NCI-H2081 treated with DMSO at 0.1 percent for 48 hours (cell line): ENCODE results near the gene TMEM205.
"Not testable (repeated sequence)": the region's sequence is repeated elsewhere in the genome, so short reads cannot be mapped to it uniquely, and the experiment has no call there.

Experiments
- DNase-seq: peaks from one replicate; lab custom pipeline; 2025; lab: John Stamatoyannopoulos, UW

TMEM205 gene

DNA sequence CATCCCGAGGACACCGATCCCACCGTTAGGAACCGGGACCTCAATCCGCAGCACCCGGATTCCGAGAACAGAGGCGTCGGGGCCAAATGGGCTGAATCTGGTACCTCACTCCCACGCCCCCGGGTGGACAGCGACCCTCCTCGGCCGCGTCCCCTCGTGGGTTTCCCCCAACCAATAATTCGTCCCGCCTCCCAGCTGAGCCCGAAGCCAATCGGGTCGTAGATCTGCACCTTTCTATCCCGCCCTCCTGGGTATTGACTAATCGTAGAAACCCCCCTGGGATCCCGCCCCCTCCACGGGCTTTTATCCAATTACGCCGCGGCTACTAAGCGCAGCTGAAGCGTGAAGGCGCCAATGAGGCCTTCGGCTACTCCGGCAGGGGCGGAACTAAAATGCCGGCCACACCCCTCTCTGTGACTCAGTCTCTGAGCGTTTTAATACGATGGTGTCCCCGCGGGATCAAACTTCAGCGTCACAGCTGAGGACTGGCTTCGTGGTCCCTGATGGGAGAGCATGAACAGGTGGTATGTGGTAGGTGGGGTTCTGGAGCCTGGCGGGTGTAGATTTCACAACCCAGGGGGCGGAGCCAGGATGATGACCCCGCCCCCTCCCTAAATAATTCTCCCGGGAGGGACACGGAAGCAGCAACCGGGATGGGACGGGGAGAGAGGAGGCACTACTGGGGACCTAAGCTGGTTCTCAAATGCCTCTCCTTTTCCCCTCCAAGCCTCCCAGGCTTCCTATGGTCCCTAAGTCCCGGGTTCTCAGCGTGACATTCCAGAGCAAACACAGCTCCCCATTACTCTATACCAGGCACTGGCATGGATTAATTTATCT lies at the start of gene TMEM205, which contains the start of gene CCDC159:
TMEM205 (minus strand) TSS at position 165 of the 837 bp plus-strand sequence. CDS start 649 bp downstream, outside the sequence.
CCDC159 (plus strand) TSS at position 416 of the 837 bp plus-strand sequence; CDS start at position 504, 88 bp downstream.
- DNase-seq: peak; percentile 89

DNA sequence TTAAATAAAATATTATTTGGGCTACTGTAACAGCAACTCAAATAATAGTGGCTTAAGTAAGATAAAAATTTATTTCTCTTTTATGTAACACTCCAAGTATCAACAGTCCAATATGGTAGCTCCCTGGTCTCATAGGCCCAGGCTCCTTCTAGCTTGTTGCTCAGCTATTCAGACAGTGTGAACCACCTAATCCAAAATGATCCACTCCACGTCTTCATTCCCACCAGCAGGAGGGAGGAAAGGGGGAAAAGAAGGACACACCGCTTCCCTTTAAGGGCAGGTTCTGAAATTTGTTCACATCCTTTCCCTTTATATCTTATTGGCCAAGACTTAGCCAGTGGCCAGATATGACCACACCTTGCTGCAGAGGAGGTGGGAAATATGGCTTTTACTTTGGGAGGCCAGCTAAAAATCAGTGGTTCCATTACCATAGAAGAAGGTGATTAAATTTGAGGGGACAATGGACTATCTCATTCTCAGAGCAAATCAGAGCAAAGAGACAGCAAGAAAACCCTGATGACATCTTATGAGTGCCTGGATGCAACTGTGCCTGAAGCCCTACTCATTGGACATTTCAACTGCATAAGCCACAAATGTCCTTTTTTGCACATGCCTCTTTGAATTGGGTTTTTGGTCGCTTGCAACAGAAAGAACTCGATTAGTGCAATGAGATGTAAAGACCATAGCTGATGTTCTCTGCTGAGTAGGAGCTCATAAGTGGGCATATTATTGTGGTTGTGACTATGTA lies 45.0 kb upstream of the TMEM205 start:
- DNase-seq: no peak

DNA sequence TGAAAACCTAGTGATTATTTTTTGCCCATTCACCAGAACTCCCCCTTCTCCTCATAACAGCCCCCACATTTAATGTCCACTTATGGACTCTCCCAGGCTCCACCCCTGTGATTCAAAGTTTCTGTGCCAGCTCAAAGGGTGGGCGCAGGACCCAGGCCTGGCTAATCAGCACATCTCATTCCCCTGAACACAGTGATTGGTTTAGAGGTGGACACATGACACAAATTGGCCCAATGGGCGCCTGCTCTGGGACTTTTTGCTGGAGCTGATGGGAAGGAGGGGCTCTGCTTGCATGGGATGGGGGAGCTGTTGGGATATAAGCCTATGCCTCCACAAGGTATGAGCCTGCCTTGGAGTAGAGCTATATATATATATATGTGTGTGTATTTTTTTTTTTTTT lies 44.3 kb upstream of the TMEM205 start:
- no peak for DNase-seq

DNA sequence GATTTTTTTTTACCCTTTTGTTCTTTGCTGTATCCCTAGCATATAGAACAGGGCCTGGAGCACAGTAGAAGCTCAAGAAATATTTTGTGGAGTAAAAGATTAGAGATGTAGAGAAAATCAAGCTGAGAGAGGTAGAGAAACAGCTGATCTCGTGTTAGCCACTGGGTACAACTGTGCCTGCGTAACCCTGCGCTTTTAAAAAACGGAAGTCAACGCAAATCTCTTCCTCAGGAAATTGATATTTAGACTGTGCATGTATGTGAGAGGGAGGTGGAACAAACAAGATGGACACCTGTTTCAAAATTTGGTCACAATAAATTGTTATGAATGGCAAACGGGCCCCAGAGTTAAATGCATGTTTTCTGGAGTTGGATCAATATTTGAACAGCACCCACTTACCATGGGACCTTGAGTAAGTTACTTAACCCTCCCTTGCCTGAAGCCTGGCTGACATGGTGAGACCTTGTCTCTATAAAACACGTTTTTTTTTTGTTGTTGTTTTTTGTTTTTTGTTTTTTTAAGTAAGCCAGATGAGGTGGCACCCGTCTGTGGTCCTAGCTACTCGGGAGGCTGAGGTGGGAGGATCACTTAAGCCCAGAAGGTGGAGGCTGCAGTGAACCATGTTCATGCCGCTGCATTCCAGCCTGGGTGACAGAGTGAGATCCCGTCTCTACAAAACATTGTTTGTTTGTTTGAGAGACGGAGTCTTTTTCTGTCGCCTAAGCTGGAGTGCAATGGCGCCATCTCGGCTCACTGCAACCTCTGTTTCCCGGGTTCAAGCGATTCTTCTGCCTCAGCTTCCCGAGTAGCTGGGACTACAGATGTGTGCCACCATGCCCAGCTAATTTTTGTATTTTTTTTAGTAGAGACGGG lies 41.3 kb upstream of the TMEM205 start:
- DNase-seq: no peak

DNA sequence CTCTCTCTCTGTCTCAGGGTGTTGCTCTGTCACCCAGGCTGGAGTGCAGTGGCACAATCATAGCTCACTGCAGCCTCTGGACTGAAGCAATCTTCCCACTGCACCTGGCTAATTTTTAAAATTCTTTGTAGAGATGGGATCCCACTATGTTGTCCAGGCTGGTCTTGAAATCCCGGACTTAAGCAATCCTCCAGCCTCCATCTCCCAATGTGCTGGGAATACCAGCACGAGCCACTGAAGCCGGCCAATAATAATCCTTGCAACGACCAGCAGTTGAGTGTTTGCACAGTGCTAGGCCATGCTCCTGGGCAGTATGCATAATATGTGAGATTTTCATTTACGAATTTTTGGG lies 38.7 kb upstream of the TMEM205 start:
- DNase-seq: no peak

DNA sequence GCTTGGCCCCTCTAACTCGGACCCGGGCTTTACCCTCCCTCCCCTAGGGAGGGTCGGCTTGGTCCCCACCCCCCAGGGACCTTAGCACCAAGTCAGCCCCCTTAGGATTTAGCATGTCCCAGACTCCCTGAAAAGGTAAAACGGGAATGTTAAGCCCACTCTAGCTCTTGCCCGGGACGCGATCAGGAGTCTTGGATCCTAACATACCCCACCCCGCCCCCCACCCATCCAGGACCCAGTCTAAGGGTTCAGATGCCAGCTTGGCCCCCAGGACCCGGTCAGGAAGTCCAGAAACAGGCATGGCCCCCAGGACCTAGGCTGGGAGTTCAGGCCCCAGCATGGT lies 37.6 kb upstream of the TMEM205 start:
- DNase-seq: no peak

DNA sequence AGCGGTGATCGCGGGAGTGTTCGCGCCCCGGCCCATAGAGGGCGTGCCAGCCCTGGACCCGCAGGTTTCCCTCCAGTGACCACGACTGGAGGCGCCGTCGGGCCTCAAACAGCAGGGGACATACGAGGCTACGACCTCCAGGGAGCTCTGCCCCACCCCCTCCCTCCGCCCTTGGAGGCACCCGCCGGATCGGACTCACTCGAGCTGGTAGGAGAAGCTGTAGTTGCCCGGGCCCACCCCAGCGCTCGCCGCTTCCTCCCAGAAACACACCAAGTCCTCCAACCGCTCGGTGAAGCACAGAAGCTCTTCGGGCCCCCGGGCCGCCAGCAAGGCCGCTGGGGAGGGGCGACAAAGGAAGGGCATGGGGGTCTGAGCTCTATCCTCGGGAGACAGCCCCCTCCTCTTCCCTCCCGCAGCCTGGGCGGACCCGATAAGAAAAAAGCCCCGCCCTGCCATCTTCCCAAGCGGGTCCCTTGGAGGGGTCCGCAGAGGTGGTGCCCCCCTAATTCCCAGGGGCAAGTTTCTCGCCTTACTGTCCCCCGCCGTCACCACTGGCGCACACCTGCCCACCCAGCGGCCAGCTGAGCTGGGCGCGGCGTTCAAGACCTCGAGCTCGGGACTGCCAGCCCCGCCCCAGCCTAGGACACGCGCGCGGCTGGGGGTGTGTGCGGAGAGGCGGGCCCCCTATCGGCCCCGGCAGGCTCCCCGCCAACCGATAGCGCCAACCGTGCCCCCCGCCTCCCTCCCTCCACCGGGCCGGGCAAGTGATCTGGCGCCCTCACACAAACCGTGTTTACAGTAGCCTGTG lies 37.0 kb upstream of the TMEM205 start:
- no peak for DNase-seq

DNA sequence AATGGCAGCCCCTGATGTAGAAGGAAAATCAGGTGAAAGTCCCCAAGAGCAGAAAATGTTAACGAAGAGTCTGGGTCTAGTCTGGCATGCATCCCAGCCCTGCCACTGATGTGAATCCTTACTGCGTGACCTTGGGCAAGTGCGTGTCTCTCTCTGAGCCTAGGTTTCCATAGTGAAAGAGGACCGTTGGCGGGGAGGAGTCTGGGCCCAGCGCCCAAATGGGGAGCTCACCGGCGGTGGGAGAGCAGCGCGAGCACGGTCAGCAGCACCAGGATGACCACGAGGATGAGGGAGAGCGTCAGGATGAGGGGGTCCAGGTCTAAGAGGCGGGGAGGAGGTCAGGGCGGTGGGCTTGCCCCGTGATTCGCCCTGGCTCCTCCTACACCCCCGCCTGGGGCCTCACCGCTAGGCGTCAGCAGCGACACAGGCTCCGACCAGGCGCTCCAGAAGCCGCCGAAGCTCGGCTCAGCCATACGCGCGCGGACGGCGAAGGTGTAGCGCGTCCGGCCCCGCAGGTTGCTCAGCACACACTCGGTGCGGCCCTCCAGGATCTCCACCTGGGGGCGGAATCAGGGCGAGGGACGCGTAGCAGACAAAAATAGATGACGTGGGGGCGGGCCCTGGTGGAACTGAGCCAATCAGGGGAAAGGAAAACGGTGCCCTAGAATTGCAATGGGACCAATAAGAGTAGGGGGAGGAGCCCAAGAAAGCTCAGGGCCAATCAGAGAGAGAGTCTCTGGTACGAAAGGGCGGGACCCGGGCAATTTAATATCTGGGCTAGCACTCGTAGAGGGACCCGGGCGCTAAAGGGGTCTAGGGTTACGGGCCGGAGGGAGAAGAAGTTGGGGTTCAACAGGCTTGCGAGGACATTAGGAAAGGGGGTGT lies 34.8 kb upstream of the TMEM205 start:
- DNase-seq: peak; percentile 87

DNA sequence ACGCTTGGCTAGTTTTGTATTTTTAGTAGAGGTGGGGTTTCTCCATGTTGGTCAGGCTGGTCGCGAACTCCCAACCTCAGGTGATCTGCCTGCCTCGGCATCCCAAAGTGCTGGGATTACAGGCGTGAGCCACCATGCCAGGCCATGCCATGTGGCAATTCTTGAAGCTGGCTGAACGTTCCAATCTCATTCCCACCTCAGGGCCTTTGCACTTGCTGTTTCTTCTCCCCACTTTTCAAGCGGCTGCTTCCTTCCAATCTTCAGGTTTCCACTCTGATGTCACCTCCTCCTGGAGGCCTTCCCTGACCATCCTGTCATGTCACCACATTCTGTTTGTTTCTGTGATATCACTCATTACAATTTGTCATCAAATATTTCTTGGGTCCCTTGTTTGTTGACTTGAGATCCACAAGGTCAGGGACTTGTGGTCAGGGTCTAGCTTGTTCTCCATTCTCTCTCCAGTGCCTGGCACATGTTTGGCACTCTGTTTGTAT lies 33.8 kb upstream of the TMEM205 start:
- no peak for DNase-seq

DNA sequence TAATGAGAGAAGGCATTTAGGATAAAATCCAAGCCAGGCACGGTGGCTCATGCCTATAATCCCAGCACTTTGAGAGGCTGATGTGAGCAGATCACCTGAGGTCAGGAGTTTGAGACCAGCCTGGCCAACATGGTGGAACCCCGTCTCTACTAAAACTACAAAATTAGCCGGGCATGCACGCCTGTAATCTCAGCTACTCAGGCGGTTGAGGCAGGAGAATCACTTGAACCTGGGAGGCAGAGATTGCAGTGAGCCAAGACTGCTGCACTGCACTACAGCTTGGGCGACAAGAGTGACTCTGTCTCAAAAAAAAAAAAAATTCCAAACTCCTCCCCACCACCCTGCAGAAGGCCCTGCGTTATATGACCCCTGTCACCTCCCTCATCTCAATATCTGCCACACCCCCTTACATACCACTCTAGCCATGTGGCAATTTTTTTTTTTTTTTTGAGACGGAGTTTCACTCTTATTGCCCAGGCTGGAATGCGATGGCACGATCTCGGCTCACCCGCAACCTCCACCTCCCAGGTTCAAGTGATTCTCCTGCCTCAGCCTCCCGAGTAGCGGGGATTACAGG lies 33.3 kb upstream of the TMEM205 start:
- not testable (repeated sequence) for DNase-seq

DNA sequence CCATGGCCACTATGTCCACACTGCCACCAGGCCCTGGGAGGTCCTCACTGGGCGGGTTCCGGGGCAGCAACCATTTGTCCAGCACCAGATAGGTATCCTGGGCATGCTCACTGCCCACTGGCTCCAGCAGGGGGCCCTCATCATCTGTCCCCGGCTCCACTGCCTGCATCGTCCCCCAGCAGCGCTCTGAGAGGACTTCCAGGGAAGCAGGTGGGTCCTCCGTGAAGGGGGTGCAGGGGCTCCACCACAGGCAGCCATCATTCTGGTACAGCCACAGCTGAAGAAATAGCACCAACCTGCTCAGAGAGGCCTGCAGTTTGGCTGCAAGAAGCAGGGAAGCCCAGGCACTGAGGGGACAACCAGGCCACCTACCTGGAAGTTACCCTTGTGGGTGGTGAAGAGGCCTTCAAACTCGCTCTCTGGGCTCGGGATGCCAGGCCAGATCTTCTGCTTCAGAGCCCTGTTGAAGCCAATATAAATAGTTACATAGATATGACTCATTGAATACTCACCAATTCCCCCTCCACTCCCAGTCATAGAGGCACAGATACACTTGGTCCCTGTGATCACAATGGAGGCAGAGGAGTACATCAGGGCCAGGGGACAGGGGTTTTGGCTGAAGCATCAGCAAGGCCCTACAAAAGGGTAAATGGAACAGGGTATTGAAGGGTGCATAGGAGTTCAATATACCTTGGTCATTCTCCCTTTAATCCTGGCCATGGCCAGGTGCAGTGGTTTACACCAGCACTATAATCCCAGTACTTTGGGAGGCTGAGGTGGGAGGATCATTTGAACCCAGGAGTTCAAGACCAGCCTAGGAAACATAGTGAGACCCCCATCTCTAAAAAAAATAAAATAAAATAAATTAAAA lies 32.5 kb upstream of the TMEM205 start:
- no peak for DNase-seq

DNA sequence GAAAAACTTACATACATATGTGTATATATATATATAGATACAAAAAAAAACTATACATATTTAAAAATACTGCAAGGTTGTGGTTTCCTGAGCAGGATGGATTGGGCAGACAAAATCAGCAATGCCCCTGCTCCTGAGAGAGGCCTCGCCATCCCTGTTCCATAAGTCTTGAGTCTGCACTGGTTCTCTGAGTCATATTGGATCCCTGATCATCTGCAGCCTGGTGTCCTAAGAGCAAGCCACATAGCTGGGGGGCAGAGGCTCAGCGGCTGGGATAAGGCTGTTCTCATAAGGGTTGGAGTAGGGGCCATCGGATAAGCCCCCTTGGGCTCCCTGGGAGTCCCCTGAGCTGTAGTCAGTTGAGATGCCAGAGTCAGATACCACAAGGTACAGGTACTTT lies 31.7 kb upstream of the TMEM205 start:
- DNase-seq: no peak

DNA sequence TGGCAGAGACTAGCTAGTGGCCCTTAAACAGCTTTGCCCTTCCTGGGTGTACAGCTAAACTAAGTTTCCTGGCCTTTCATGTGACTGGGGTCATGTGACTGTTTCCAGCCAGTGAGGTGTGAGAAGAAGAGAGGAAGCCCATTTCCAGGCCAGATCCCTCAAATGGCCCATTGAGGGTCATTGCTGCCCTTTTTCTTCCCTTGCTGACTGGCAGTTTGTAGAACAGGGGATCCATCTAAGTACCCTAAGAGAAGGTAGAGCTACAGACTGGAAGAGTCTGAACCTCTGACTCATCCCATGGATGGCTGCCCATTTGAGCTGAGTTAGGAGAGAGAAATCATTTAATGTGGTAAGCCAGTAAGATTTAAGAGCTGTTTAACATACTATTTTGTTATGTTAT lies 31.2 kb upstream of the TMEM205 start:
- DNase-seq: no peak

DNA sequence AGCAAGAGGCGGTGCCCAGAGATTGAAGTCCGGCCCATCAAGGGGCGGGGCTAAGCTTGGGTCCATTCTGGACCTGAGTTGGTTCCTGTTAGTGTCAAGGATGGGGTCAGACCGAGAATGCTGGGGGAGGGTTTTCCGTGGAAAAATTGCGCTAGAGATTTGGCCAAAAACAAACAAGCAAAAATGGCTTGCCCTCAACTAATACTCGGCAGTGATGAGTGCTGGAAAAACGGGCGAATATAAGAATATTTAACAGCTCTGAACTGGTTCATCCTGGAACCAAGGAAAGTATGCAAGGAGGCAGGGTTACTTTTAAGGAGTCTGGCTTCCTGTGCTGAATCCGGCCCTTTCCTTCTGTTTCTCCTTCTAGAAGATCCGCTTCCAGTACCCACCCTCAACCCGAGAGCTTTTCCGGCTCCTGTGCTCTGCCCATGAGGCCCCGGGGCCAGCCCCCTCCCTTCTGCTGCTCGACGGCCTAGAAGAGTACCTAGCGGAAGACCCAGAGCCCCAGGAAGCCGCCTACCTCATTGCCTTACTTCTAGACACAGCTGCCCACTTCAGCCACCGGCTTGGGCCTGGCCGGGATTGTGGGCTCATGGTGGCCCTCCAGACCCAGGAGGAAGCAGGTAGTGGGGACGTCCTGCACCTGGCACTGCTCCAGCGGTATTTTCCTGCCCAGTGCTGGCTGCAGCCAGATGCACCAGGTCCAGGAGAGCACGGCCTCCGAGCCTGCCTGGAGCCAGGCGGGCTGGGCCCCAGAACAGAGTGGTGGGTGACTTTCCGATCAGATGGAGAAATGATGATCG lies 29.3 kb upstream of the TMEM205 start:
- DNase-seq: no peak

DNA sequence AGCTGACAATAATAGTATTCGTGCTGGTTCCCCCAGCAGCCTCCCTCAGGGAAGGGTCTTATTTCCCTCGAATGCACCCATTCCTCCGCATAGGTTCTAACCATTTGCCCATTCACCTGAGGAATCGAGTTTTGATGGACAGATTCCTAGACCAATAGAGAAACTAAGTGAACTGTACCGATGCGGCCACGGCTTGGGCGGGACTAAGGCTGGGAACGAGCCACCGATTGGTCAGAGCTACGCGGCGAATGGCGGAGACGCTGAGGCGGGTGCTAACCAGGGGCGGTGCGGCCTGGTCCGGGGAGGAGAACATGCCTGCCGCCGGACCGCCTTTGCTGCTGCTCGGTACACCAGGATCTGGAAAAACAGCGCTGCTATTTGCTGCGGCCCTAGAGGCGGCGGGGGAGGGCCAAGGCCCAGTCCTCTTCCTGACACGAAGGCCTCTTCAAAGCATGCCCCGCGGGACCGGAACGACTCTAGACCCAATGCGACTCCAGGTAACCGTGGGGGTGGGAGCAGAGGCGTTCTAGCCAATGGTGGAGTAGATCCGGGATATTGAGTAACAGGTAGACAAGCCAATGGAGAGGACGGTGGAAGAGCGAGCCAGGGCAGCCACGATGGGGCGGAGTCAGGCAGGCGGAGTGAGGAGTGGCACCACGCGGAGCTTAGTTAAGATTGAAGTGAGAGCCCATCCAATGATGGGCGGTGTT lies 28.5 kb upstream of the TMEM205 start, which contains the start of gene SWSAP1:
SWSAP1 (plus strand) TSS at position 234 of the 710 bp plus-strand sequence; CDS start at position 249, 15 bp downstream.
- peak; percentile 98 for DNase-seq

DNA sequence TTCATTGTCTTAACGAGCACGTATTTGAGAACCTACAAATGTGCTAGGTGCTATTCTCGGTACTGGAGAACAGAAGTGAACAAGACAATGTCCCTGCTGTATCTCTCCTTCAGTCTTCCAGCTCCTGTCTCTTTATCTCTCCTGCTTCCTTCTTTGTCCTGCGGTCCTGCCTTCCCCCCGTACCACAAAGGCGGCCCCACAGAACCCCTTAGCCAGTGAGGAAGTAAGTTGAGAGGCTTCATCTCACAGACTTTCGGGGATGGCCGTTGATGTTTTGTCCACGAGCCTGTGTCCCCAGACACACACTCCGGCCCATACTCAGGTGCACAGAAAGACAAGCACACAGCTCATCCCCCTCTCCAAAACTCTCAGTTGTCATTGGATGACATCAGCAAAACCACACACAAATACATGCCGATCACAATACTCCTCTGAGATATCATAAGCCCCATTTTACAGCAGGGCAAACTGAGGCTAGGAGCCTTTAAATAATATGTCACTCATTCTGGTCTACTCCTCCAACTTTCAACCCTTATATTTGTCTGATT lies 27.9 kb upstream of the TMEM205 start:
- DNase-seq: no peak
